Fibroblast of gingiva (primary cell): ENCODE measurements around the gene CD59.
"Not testable (repeated sequence)": the region's sequence is repeated elsewhere in the genome, so short reads cannot be mapped to it uniquely, and the experiment has no call there.

Experiments used
- DNase-seq: peaks from one replicate; pipeline ENCODE4 v3.0.0-alpha.2; 2011; ENCODE audit warnings: low read depth

The CD59 gene

GRCh38 chr11:33692541-33692940 is 43.7 kb downstream of the CD59 start:
- no peak for DNase-seq

DNA sequence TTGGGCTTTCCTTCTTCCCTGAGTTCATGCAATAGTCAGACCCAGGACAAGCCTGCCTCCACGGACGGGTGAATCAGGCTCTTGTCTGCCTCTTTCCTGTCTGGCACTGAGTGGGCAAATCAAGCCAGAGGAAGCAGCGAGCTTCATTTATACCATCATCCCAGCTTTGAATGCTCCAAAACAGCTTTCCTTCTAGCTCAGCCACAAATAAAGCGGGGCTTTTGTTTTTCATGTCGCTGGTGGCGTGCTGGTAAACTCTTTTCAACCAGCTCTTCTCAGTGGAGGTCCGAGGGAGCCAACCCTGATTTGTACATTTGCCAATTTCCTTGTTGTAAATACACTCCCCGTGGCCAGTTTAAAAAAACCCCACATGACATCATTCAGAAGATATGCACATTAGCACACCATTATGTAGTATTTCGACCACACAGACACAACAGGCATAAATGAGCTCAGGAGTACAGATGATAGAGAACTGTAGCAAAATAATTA is 44.2 kb downstream of the CD59 start:
- DNase-seq: peak; percentile 92

GRCh38 chr11:33691066-33691864 is 45.0 kb downstream of the CD59 start:
- DNase-seq: no peak

- DNase-seq: peak; percentile 78
Measured at GRCh38 chr11:33690290-33691065, 45.7 kb downstream of the CD59 start.

- DNase-seq: no peak
Measured at GRCh38 chr11:33689501-33689900, 46.7 kb downstream of the CD59 start.

- DNase-seq: no peak
Measured at GRCh38 chr11:33689085-33689484, 47.1 kb downstream of the CD59 start.

- peak; percentile 52 for DNase-seq
Measured at GRCh38 chr11:33687733-33688479, 48.3 kb downstream of the CD59 start.

DNA sequence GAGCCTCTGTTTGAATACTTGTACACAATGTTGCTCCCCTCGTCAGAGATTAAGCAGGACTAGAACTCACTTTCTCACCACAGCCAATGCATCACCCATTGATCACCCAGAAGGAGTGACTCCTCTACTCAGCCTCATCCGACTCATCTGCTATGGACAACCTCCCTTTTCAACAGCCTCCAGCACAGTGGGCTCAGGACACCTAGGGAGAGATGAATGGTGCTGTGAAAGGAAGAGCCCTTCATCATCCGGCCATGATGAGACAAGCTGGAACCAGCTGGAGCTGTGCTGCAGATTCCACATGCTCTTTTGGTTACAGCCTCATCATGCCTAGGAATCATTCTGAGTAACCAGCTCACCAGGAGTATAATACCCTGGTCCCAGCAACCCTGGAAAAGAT is 51.1 kb downstream of the CD59 start:
- no peak for DNase-seq

GRCh38 chr11:33684003-33684706 is 52.1 kb downstream of the CD59 start:
- DNase-seq: no peak

- DNase-seq: no peak
Measured at GRCh38 chr11:33682446-33682845, 53.8 kb downstream of the CD59 start.

- no peak for DNase-seq
Measured at GRCh38 chr11:33682019-33682418, 54.2 kb downstream of the CD59 start.

GRCh38 chr11:33678616-33679015 is 57.6 kb downstream of the CD59 start:
- DNase-seq: not testable (repeated sequence)

DNA sequence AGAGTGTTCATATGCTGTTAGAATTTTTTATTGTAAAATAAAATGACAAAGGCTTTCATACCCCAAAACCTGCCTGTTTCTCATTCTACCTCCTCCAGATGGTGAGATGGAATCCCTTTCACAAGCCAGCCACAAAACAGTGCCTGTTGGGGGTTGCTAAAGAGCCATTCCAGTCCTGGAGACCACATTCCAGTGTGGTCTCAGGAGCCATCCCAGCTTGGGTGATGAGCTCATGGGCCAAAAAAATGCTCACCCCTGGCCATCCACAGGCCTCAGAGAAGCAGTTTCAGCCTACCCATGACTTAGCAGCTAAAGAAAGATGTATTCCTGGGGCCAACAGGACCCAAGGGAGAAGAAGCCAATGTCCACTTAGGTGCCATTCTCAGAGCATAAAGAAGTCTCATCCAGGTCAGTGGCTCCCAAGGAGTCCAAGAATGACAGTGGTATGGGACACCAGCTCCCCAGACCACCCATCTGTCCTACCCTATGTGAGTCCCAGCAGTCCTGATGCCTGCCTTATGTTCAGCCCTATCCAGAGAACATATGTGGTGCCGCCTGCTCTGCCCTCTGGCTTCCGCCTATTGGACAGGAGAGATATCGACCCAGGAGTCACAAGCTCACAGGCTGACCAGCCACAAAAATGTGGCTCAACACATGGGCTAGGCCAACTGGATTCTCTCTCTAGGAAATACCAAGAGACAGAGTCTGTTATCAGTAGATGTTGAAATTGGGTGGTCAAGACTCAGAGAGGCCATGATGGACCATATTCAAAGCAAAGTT is 62.0 kb downstream of the CD59 start:
- peak; percentile 21 for DNase-seq

DNA sequence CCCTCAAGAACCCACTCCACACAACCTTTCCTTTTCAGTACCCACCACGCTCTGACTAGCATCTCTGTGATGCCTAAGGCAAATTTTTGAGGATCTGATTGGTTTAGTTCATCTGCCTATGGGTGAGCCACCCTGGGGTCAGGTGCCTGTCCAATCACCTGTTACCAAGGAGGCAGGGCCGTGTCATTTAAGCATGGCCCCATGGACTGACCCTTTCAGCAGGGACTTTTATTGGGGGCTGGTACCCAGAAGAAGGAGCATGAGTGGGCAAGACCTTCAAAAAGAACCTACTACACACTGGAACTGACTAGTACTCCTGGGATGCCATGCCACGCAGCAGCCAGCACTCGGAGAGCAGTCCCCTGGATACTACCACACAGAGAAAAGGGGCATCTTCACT is 64.0 kb downstream of the CD59 start:
- no peak for DNase-seq

DNA sequence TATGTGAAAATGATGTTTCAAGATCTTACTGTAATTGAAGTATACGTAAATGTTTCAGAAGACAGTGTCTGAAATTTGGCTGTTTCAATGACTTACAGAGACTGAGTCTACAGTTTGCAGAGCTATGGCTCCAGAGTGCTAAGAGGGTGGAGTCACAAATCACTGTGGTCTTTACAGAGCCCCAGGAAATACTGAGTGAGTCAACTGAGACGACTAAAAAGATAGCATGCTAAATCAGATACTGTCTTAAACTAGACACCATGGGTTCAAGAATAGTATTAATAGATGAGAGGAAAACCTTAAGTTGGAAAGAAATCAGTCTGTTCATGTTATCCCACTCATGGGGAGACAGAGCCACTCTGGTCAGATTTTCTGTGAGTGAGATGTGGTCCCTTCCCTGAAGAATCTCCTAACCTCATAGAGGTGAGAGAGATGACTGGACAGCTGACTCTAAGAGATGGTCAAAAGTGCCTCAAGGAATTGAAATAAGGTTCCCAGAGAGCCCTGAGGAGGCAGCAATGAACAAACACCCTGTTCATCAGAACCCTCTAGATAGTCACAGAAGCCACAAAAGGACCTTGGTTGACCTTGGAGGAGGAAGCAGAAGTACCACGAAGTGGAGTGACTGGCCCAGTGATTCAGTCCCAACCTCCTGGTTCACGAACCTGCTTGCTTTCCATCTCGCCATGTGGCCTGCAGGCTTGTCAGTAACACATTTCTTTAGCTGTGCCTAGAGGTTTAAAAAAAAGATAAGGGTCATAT is 65.8 kb downstream of the CD59 start:
- DNase-seq: no peak

DNA sequence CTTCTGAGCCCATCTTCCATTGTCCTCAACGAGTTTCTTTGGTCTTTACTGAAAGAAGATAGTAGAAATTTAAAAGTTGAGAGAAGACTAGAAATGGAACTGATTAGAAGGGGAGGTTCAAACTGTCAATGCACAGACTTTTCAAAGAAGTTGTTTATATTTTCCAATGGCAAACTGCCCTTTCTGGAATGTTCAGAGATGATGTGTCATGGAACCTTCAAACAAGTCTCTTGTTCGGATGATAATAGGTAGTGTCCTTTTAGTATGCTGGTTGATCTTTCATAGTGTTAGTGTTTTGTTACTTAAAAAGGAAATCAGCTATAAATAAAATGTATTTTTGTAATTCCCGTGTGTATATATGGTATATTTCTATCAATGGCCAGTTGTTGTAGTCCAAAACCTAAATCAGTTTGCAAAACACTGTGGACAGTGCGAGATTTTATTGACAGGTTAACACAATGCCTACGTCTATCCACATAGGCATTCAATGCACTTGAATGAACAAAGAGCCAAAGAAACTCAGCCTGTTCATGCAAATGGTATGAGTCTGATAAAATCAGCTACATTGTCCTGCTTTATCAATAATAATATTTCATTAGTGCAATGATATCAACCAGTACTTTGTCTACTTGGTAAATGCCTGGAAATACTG is 66.5 kb downstream of the CD59 start:
- DNase-seq: no peak

- no peak for DNase-seq
Measured at GRCh38 chr11:33668951-33669596, 67.1 kb downstream of the CD59 start.

- DNase-seq: no peak
Measured at GRCh38 chr11:33668468-33668825, 67.8 kb downstream of the CD59 start.

DNA sequence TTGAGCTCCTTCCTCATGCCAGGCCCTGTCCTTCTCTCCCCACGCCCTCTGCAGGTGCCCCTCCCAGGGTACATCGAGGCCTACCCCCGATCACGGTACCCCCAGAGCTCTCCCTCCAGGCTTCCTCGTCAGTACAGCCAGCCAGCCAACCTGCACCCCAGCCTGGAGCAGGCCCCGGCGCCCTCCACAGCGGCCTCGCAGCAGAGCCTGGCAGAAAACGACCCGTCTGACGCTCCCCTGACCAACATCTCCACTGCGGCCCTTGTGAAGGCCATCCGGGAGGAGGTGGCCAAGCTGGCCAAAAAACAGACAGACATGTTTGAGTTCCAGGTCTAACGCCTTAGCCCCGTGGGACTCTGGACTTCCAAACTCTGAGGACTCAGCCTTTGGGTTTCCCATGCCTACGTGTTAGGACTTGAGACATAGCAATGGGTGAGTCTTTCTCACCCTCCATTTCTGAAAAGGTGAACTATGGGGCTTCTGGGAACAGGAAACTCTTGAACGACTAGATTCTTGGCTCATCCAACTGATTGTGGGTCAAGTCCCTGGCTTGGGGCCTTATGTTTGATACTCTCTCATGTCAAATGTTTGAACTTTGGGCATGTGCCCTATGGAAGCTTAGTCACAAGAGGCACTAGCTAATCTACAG is 68.3 kb downstream of the CD59 start:
- DNase-seq: no peak
